Measurements from ENCODE around the gene TPST1.
"Not testable (repeated sequence)": the region's sequence is repeated elsewhere in the genome, so short reads cannot be mapped to it uniquely, and the experiment has no call there.

DNA sequence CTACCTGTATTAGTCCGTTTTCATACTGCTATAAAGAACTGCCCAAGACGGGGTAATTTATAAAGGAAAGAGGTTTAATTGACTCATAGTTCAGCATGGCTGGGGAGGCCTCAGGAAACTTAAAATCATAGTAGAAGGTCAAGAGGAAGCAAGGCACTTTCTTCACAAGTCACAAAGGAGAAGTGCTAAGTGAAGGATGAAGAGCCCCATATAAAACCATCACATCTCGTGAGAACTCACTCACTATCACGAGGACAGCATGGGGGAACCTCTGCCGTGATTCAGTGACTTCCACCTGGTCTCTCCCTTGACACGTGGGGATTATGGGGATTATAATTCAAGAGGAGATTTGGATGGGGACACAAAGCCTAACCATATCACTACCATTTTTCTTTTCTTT is 119.9 kb downstream of the TPST1 start:
- TF ChIP-seq, protein P1, sequence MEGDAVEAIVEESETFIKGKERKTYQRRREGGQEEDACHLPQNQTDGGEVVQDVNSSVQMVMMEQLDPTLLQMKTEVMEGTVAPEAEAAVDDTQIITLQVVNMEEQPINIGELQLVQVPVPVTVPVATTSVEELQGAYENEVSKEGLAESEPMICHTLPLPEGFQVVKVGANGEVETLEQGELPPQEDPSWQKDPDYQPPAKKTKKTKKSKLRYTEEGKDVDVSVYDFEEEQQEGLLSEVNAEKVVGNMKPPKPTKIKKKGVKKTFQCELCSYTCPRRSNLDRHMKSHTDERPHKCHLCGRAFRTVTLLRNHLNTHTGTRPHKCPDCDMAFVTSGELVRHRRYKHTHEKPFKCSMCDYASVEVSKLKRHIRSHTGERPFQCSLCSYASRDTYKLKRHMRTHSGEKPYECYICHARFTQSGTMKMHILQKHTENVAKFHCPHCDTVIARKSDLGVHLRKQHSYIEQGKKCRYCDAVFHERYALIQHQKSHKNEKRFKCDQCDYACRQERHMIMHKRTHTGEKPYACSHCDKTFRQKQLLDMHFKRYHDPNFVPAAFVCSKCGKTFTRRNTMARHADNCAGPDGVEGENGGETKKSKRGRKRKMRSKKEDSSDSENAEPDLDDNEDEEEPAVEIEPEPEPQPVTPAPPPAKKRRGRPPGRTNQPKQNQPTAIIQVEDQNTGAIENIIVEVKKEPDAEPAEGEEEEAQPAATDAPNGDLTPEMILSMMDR (IDR thresholded peaks at IDR 0.05; ENCODE audit: low read depth, low read length), result not testable (repeated sequence)
- not testable (repeated sequence) for TF ChIP-seq EZH2phosphoT487 (IDR thresholded peaks at IDR 0.05; ENCODE audit: low read depth)
